Stimulated activated CD8-positive, alpha-beta memory T cell treated with anti-CD3 and anti-CD28 coated beads, Interleukin-7, amount 100 ng/mL, for 1 hour (primary cell): ENCODE measurements around the gene EPHB1.
"Not testable (repeated sequence)": the region's sequence is repeated elsewhere in the genome, so short reads cannot be mapped to it uniquely, and the experiment has no call there.

Experiments used
- DNase-seq, 2 donors: peaks; one replicate each; pipeline ENCODE4 v3.0.0-alpha.2; 2020; ENCODE audit warnings: low read depth in 2 of 2

Gene EPHB1

GRCh38 chr3:135050536-135050935, 255.5 kb downstream of the EPHB1 start:
- DNase-seq, result no peak

GRCh38 chr3:135051409-135051973, 256.4 kb downstream of the EPHB1 start:
- no peak for DNase-seq

GRCh38 chr3:135055449-135055848, 260.4 kb downstream of the EPHB1 start:
- DNase-seq, result no peak

- no peak for DNase-seq
Measured at GRCh38 chr3:135056084-135056730, 261.1 kb downstream of the EPHB1 start.

- DNase-seq, result no peak
Measured at GRCh38 chr3:135056733-135057310, 261.8 kb downstream of the EPHB1 start.

- DNase-seq, result no peak
Measured at GRCh38 chr3:135057996-135058395, 262.9 kb downstream of the EPHB1 start.

GRCh38 chr3:135059580-135059979, 264.5 kb downstream of the EPHB1 start:
- no peak for DNase-seq

GRCh38 chr3:135066844-135067727, 272.0 kb downstream of the EPHB1 start:
- DNase-seq, result not testable (repeated sequence)

GRCh38 chr3:135068011-135068410, 273.0 kb downstream of the EPHB1 start:
- DNase-seq, result no peak

- DNase-seq, result no peak
Measured at GRCh38 chr3:135069406-135069805, 274.3 kb downstream of the EPHB1 start.

- DNase-seq, result no peak
Measured at GRCh38 chr3:135071483-135071882, 276.4 kb downstream of the EPHB1 start.

GRCh38 chr3:135072431-135072830, 277.4 kb downstream of the EPHB1 start:
- DNase-seq, result no peak

- no peak for DNase-seq
Measured at GRCh38 chr3:135075157-135075556, 280.1 kb downstream of the EPHB1 start.

GRCh38 chr3:135076341-135076740, 281.3 kb downstream of the EPHB1 start:
- DNase-seq, result no peak

- DNase-seq, result no peak
Measured at GRCh38 chr3:135077186-135077585, 282.1 kb downstream of the EPHB1 start.

GRCh38 chr3:135078283-135078682, 283.2 kb downstream of the EPHB1 start:
- DNase-seq, result no peak

- DNase-seq, result no peak
Measured at GRCh38 chr3:135079095-135079494, 284.0 kb downstream of the EPHB1 start.

- no peak for DNase-seq
Measured at GRCh38 chr3:135081451-135081850, 286.4 kb downstream of the EPHB1 start.

- no peak for DNase-seq
Measured at GRCh38 chr3:135081856-135082434, 286.9 kb downstream of the EPHB1 start.

- DNase-seq, result no peak
Measured at GRCh38 chr3:135082706-135083105, 287.6 kb downstream of the EPHB1 start.

GRCh38 chr3:135083179-135083578, 288.1 kb downstream of the EPHB1 start:
- DNase-seq, result no peak

GRCh38 chr3:135083756-135084155, 288.7 kb downstream of the EPHB1 start:
- DNase-seq, result no peak
